SK-N-SH (cell line): ENCODE measurements around the gene FRK. TPM values are rescaled to one million over a fixed set of nuclear protein-coding genes. Genes with fewer than 3 reads are reported as not detected.

Experiments used
- CTCF ChIA-PET: fragments of 300-600, 350-600 bp; formaldehyde crosslinking; extraction: SDS; loops from one replicate; lab custom pipeline; 2021; lab: Yijun Ruan, JAX
- POLR2A ChIA-PET: fragments of 350-600 bp; sonication (Branson Sonifier 250); formaldehyde crosslinking; extraction: SDS; loops from one replicate; lab custom pipeline; 2020; ENCODE audit warnings: antibody characterized with exemption, inconsistent platforms; lab: Yijun Ruan, JAX
- DNase-seq: peaks from one replicate; pipeline ENCODE4 v3.0.0; 2012
- H2AFZ ChIP-seq: fragments of 200-600 bp; sonication (generic); 2 replicates; pipeline ENCODE4 v1.8.1; 2016; ENCODE audit warnings: antibody characterized with exemption, mild to moderate bottlenecking, low read depth
- H3F3A ChIP-seq: fragments of 200-600 bp; sonication (generic); replicated peaks from 2 replicates; pipeline ENCODE3; 2016; ENCODE audit warnings: antibody characterized with exemption, mild to moderate bottlenecking; ENCODE audit not compliant: insufficient read depth
- H3K27ac ChIP-seq, 2 experiments: fragments of 200-500 bp in 1 of 2; fragments of 200-600 bp in 1 of 2; sonication (Bioruptor generic) in 1 of 2; sonication (generic), shearing (Covaris generic) in 1 of 2; 2 replicates each; pipeline versions ENCODE4 v1.5.1 to v1.6.1; 2014 to 2016; ENCODE audit warnings: low read depth in 2 of 2, inconsistent platforms in 1 of 2, low read length in 1 of 2, mild to moderate bottlenecking in 1 of 2, mixed read lengths in 1 of 2
- H3K27me3 ChIP-seq: fragments of 200-600 bp; sonication (generic), shearing (Covaris generic); 2 replicates; pipeline ENCODE4 v1.6.1; 2016; ENCODE audit warnings: mixed run types; ENCODE audit not compliant: insufficient read depth
- H3K36me3 ChIP-seq, 2 experiments: fragments of 200-500 bp in 1 of 2; fragments of 200-600 bp in 1 of 2; sonication (Bioruptor generic) in 1 of 2; sonication (generic) in 1 of 2; replicated peaks in 1 of 2; 2 replicates each; pipeline versions ENCODE3 to v1.5.1; 2014 to 2016; ENCODE audit warnings: low read length in 1 of 2, mild to moderate bottlenecking in 1 of 2; ENCODE audit not compliant: insufficient read depth in 2 of 2, control insufficient read depth in 1 of 2
- H3K4me1 ChIP-seq, 2 experiments: fragments of 200-500 bp in 1 of 2; fragments of 200-600 bp in 1 of 2; sonication (Bioruptor generic) in 1 of 2; sonication (generic), shearing (Covaris generic) in 1 of 2; 2 replicates each; pipeline versions ENCODE4 v1.5.1 to v1.6.1; 2014 to 2016; ENCODE audit warnings: low read depth in 1 of 2, low read length in 1 of 2, mixed run types in 1 of 2; ENCODE audit not compliant: insufficient read depth in 2 of 2, control insufficient read depth in 1 of 2
- H3K4me2 ChIP-seq: fragments of 200-600 bp; sonication (generic), shearing (Covaris generic); 2 replicates; pipeline ENCODE4 v1.6.1; 2017; ENCODE audit warnings: mixed run types
- H3K4me3 ChIP-seq, 2 experiments: fragments of 200-500 bp in 1 of 2; fragments of 200-600 bp in 1 of 2; sonication (Bioruptor generic) in 1 of 2; sonication (generic), shearing (Covaris generic) in 1 of 2; 2 replicates each; pipeline versions ENCODE4 v1.5.1 to v1.8.1; 2014 to 2016; ENCODE audit warnings: low read depth in 2 of 2, inconsistent platforms in 1 of 2, low read length in 1 of 2, mild to moderate bottlenecking in 1 of 2, mixed read lengths in 1 of 2, moderate library complexity in 1 of 2
- H3K79me2 ChIP-seq: fragments of 200-600 bp; sonication (generic); 2 replicates; pipeline ENCODE4 v1.8.1; 2017; ENCODE audit warnings: mild to moderate bottlenecking; ENCODE audit not compliant: insufficient read depth
- H3K9ac ChIP-seq: fragments of 200-600 bp; sonication (generic); 2 replicates; pipeline ENCODE4 v1.6.1; 2017; ENCODE audit warnings: mixed run types
- H3K9me2 ChIP-seq: fragments of 200-600 bp; sonication (generic); 2 replicates; pipeline ENCODE4 v1.6.1; 2017; ENCODE audit warnings: mixed run types
- H3K9me3 ChIP-seq: fragments of 200-600 bp; sonication (generic); 2 replicates; pipeline ENCODE4 v1.6.1; 2017; ENCODE audit warnings: mixed run types, mild to moderate bottlenecking, moderate library complexity
- H4K20me1 ChIP-seq: fragments of 200-600 bp; sonication (generic); 2 replicates; pipeline ENCODE4 v1.6.1; 2017; ENCODE audit warnings: mild to moderate bottlenecking, mixed run types; ENCODE audit not compliant: insufficient read depth
- ELF1 ChIP-seq: IDR thresholded peaks from 2 replicates; pipeline ENCODE4 v1.4.0; 2012
- EP300 ChIP-seq, 2 experiments: IDR thresholded peaks; 2 replicates each; pipeline versions ENCODE4 v1.4.0 to v1.6.1; 2012; ENCODE audit warnings: borderline replicate concordance in 1 of 2, low read depth in 1 of 2, low read length in 1 of 2
- EZH2phosphoT487 ChIP-seq: fragments of 200-600 bp; sonication (generic); IDR thresholded peaks from 2 replicates; pipeline ENCODE4 v1.6.1; 2017; ENCODE audit warnings: low read depth, mixed run types, mild to moderate bottlenecking, antibody characterized with exemption, moderate library complexity, borderline replicate concordance
- FOXM1 ChIP-seq: IDR thresholded peaks from 2 replicates; pipeline ENCODE4 v1.4.0; 2012; ENCODE audit warnings: low read depth, mild to moderate bottlenecking
- GABPA ChIP-seq: IDR thresholded peaks from 2 replicates; pipeline ENCODE4 v1.4.0; 2012; ENCODE audit warnings: low read depth, mild to moderate bottlenecking
- GATA2 ChIP-seq: sonication (generic); formaldehyde crosslinking; IDR thresholded peaks from 2 replicates; pipeline ENCODE4 v1.5.0; 2020; ENCODE audit warnings: mild to moderate bottlenecking, missing genetic modification reagents
- MEF2A ChIP-seq: IDR thresholded peaks from 2 replicates; pipeline ENCODE4 v1.4.0; 2012; ENCODE audit warnings: low read depth, borderline replicate concordance
- MXI1 ChIP-seq: IDR thresholded peaks from 2 replicates; pipeline ENCODE4 v1.6.1; 2012; ENCODE audit warnings: mild to moderate bottlenecking, low read depth, low read length, improper control_type of control experiment
- NFIC ChIP-seq: IDR thresholded peaks from 2 replicates; pipeline ENCODE4 v1.4.0; 2012; ENCODE audit warnings: borderline replicate concordance
- POLR2AphosphoS5 ChIP-seq: IDR thresholded peaks from 2 replicates; pipeline ENCODE4 v1.6.1; 2012; ENCODE audit warnings: low read depth, low read length
- RAD21 ChIP-seq: IDR thresholded peaks from 2 replicates; pipeline ENCODE4 v1.6.1; 2012; ENCODE audit warnings: mild to moderate bottlenecking, low read length
- RFX5 ChIP-seq: IDR thresholded peaks from 2 replicates; pipeline ENCODE4 v1.6.1; 2012; ENCODE audit warnings: mild to moderate bottlenecking, improper control_type of control experiment, low read length
- RXRA ChIP-seq: IDR thresholded peaks from 2 replicates; pipeline ENCODE4 v1.4.0; 2012; ENCODE audit warnings: low read depth, mild to moderate bottlenecking, borderline replicate concordance
- SIN3A ChIP-seq: IDR thresholded peaks from 2 replicates; pipeline ENCODE4 v1.6.1; 2012; ENCODE audit warnings: low read depth, mild to moderate bottlenecking, low read length, moderate library complexity, borderline replicate concordance
- SMC3 ChIP-seq: IDR thresholded peaks from 2 replicates; pipeline ENCODE4 v1.6.1; 2012; ENCODE audit warnings: low read depth, low read length, improper control_type of control experiment
- TAF1 ChIP-seq: IDR thresholded peaks from 2 replicates; pipeline ENCODE4 v1.6.1; 2012; ENCODE audit warnings: low read depth, mild to moderate bottlenecking, low read length, moderate library complexity, borderline replicate concordance
- TCF12 ChIP-seq: IDR thresholded peaks from 2 replicates; pipeline ENCODE4 v1.4.0; 2012
- YY1 ChIP-seq: IDR thresholded peaks from 2 replicates; pipeline ENCODE4 v1.4.0; 2012; ENCODE audit warnings: low read depth, mild to moderate bottlenecking
- WGBS: methylation state at CpG from one replicate; pipeline ENCODE4 v1.1.6; 2017; ENCODE audit warnings: low lambda C conversion rate; 5-methylcytosine and 5-hydroxymethylcytosine counted together
- polyA plus RNA-seq, 3 experiments: library from polyadenylated mRNA; depleted of rRNA; stranded (reverse); fragments of >200 nt; gene quantifications; 2 replicates each; pipeline ENCODE4 v1.2.3, GENCODE V29; 2012
- TF ChIP-seq, protein P1 (sequence below): IDR thresholded peaks from 2 replicates; pipeline ENCODE4 v1.4.0; 2012; ENCODE audit warnings: low read depth, borderline replicate concordance
- TF ChIP-seq, protein P2 (sequence below): IDR thresholded peaks from 2 replicates; pipeline ENCODE4 v1.4.0; 2012; ENCODE audit warnings: low read depth, borderline replicate concordance
- TF ChIP-seq, protein P3 (sequence below): fragments of 200-600 bp; sonication (generic); IDR thresholded peaks from 2 replicates; pipeline ENCODE4 v1.6.1; 2017; ENCODE audit warnings: antibody characterized with exemption, mild to moderate bottlenecking, moderate library complexity

Gene FRK
- polyA plus RNA-seq, 1 of the 3 experiments (the other 2 are of a cell fraction) = under 0.01 TPM

GRCh38 chr6:115905471-115905870 lies 155.2 kb downstream of the FRK start:
- no peak for DNase-seq
- ChIA-PET CTCF (interaction anchor here (1.3 kb wide), 1 partner anchor 9 kb away, joined by 7 read pairs; no protein-coding TSS in a partner anchor), POLR2A (no interaction called here)
- H3K27ac ChIP-seq = no peak overlapping the region
- H3K27me3 ChIP-seq = no peaks in the 10 kb centered on the region
- H3K79me2 ChIP-seq = no peaks in the 10 kb centered on the region
- H3F3A ChIP-seq = no peaks in the 10 kb centered on the region
- 40% methylated on average over 5 of the region's 5 CpGs for WGBS
- H3K4me1 ChIP-seq = peaks cover 0 to 3% of the 10 kb centered on the region in 2 experiments; a peak in 1 of 4 replicates
- H3K36me3 ChIP-seq = no peaks in the 10 kb centered on the region
- H3K4me2 ChIP-seq = no peak overlapping the region
- no peak for TF ChIP-seq NFIC
- H3K9ac ChIP-seq = no peak overlapping the region
- H2AFZ ChIP-seq = no peak overlapping the region
- no peak overlapping the region for H3K4me3 ChIP-seq
- H4K20me1 ChIP-seq = no peaks in the 10 kb centered on the region
- no peaks in the 10 kb centered on the region for H3K9me2 ChIP-seq
- no peaks in the 10 kb centered on the region for H3K9me3 ChIP-seq

DNA sequence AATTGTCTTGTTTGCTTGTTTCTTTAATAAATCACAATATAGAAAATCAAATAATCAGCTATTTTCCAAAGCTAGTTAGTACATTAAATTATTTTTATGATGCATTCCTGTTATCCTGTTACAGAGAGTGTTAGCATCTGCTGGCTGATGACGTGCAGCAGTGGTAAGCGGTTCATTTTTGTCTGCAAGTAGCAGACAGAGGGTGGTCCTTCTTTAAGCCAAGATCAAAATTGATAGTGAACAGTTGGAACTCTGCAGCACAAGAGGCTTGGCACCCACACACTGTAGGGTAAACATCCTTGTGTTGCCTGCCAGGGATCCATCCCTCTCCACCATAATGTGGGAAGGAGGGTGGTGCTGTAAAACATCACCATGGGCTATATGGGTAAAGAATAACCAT lies 158.3 kb downstream of the FRK start:
- POLR2A ChIA-PET = no interaction called here

More for the DNA sequence above, 158.3 kb downstream of the FRK start:
- DNase-seq = no peak
- Histone ChIP-seq H3K4me1 (peaks cover 0 to 3% of the 10 kb centered on the region in 2 experiments; a peak in 1 of 4 replicates), H4K20me1 (no peaks in the 10 kb centered on the region), H3K4me3 (no peak overlapping the region), H3K27ac (no peak overlapping the region), H3K9me3 (no peaks in the 10 kb centered on the region), H3K9me2 (no peaks in the 10 kb centered on the region), H3F3A (no peaks in the 10 kb centered on the region), H3K4me2 (no peak overlapping the region), H2AFZ (no peak overlapping the region), H3K27me3 (no peaks in the 10 kb centered on the region), H3K9ac (no peak overlapping the region), H3K36me3 (no peaks in the 10 kb centered on the region), H3K79me2 (no peaks in the 10 kb centered on the region)
- WGBS = 72% methylated on average over 2 of the region's 2 CpGs
- TF ChIP-seq TCF12 (no peak), SMC3 (no peak), RFX5 (no peak), GABPA (no peak), YY1 (no peak), POLR2AphosphoS5 (no peak), MXI1 (no peak), RXRA (no peak), FOXM1 (no peak), TAF1 (no peak), MEF2A (no peak), GATA2 (no peak), RAD21 (no peak), EZH2phosphoT487 (no peak), SIN3A (no peak), EP300 (IDR thresholded peaks at IDR 0.05; ENCODE audit: borderline replicate concordance in 1 of 2, low read depth in 1 of 2, low read length in 1 of 2) (no peak), ELF1 (no peak)
- TF ChIP-seq, protein P1, sequence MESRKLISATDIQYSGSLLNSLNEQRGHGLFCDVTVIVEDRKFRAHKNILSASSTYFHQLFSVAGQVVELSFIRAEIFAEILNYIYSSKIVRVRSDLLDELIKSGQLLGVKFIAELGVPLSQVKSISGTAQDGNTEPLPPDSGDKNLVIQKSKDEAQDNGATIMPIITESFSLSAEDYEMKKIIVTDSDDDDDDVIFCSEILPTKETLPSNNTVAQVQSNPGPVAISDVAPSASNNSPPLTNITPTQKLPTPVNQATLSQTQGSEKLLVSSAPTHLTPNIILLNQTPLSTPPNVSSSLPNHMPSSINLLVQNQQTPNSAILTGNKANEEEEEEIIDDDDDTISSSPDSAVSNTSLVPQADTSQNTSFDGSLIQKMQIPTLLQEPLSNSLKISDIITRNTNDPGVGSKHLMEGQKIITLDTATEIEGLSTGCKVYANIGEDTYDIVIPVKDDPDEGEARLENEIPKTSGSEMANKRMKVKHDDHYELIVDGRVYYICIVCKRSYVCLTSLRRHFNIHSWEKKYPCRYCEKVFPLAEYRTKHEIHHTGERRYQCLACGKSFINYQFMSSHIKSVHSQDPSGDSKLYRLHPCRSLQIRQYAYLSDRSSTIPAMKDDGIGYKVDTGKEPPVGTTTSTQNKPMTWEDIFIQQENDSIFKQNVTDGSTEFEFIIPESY = no peak
- TF ChIP-seq, protein P2, sequence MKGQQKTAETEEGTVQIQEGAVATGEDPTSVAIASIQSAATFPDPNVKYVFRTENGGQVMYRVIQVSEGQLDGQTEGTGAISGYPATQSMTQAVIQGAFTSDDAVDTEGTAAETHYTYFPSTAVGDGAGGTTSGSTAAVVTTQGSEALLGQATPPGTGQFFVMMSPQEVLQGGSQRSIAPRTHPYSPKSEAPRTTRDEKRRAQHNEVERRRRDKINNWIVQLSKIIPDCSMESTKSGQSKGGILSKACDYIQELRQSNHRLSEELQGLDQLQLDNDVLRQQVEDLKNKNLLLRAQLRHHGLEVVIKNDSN = no peak
- TF ChIP-seq, protein P3, sequence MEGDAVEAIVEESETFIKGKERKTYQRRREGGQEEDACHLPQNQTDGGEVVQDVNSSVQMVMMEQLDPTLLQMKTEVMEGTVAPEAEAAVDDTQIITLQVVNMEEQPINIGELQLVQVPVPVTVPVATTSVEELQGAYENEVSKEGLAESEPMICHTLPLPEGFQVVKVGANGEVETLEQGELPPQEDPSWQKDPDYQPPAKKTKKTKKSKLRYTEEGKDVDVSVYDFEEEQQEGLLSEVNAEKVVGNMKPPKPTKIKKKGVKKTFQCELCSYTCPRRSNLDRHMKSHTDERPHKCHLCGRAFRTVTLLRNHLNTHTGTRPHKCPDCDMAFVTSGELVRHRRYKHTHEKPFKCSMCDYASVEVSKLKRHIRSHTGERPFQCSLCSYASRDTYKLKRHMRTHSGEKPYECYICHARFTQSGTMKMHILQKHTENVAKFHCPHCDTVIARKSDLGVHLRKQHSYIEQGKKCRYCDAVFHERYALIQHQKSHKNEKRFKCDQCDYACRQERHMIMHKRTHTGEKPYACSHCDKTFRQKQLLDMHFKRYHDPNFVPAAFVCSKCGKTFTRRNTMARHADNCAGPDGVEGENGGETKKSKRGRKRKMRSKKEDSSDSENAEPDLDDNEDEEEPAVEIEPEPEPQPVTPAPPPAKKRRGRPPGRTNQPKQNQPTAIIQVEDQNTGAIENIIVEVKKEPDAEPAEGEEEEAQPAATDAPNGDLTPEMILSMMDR = no peak
- CTCF ChIA-PET = no interaction called here
